ENCODE results near the gene SNHG17. TPM values are rescaled to one million over a fixed set of nuclear protein-coding genes. Genes with fewer than 3 reads are reported as not detected.

SNHG17 gene
- total RNA-seq, 2 donors from 2014 or later, result 21.8 to 28.2 TPM

Small RNA genes within 50 kb of the gene (small RNA-seq; reads per million reads assigned to genes)
- gene RF00056 (0 reads per million in 2 donors), gene SNORA60 (19.4 to 32.7 reads per million in 2 donors), gene SNORA71A (5.8 to 33.6 reads per million in 2 donors), gene SNORA71B (7.8 to 15.0 reads per million in 2 donors), gene SNORA71C (0 to 0.91 reads per million in 2 donors), gene SNORA71D (139 to 532 reads per million in 2 donors), gene SNORA71E (0 reads per million in 2 donors)

Other genes with a start within 250 kb of the SNHG17 start
- 10 to 100 TPM in 1 of 2 donors, 1 to 10 TPM in 1; 5.0 to 10.8 TPM for gene KIAA1755, start 174.6 kb downstream of the SNHG17 start, total RNA-seq
- 1 to 10 TPM in 1 of 2 donors, under 1 TPM in 1; 0.41 to 4.5 TPM for gene BPI, start 131.2 kb downstream of the SNHG17 start, total RNA-seq
- 1 to 10 TPM in 1 of 2 donors, not detected in 1; 1.1 TPM for gene LBP, start 88.8 kb downstream of the SNHG17 start, total RNA-seq
- 10 to 100 TPM; 45.6 to 50.6 TPM for gene RALGAPB, start 37.5 kb upstream of the SNHG17 start, total RNA-seq
- gene ADIG, start 145.9 kb upstream of the SNHG17 start, total RNA-seq, result not detected
- gene ARHGAP40, start 166.5 kb upstream of the SNHG17 start, total RNA-seq, result 1 to 10 TPM in 1 of 2 donors, under 1 TPM in 1; 0.85 to 4.5 TPM